Tibial nerve (tissue), 4 donors: Measurements from ENCODE around the gene GOT2. TPM values are rescaled to one million over a fixed set of nuclear protein-coding genes. Genes with fewer than 3 reads are reported as not detected.
"Not testable (repeated sequence)": the region's sequence is repeated elsewhere in the genome, so short reads cannot be mapped to it uniquely, and the experiment has no call there.

ENCODE experiments used
- DNase-seq, 2 donors: peaks; one replicate each; pipeline ENCODE4 v3.0.0-alpha.2; 2019; ENCODE audit warnings: low spot score in 2 of 2
- H3K27ac ChIP-seq, 4 donors: fragments of 200-600 bp; sonication (generic) in 3 of 4; one replicate each; pipeline ENCODE4 v1.5.1; 2017 to 2019; ENCODE audit warnings: mild to moderate bottlenecking in 1 of 4
- H3K27me3 ChIP-seq, 2 donors: fragments of 200-600 bp; sonication (generic) in 1 of 2; one replicate each; pipeline versions ENCODE4 v1.5.1 to v1.6.0; 2017 to 2019
- H3K36me3 ChIP-seq, 3 donors: fragments of 200-600 bp; sonication (generic); one replicate each; pipeline ENCODE4 v1.5.1; 2018 to 2019
- H3K4me1 ChIP-seq, 4 donors: fragments of 200-600 bp; sonication (generic) in 3 of 4; one replicate each; pipeline ENCODE4 v1.5.1; 2017 to 2019
- H3K4me3 ChIP-seq, 4 donors: fragments of 200-600 bp; sonication (generic) in 3 of 4; one replicate each; pipeline ENCODE4 v1.5.1; 2017 to 2019; ENCODE audit warnings: mild to moderate bottlenecking in 1 of 4, moderate library complexity in 1 of 4
- H3K9me3 ChIP-seq, 4 donors: fragments of 200-600 bp; sonication (generic) in 3 of 4; one replicate each; pipeline ENCODE4 v1.5.1; 2017 to 2019
- EP300 ChIP-seq, 2 donors: sonication (generic); formaldehyde crosslinking; IDR thresholded peaks; one replicate each; pipeline ENCODE4 v1.6.1; 2017; ENCODE audit warnings: antibody characterized with exemption in 2 of 2, mild to moderate bottlenecking in 1 of 2
- POLR2A ChIP-seq, 2 donors: fragments of 450-650 bp; IDR thresholded peaks; one replicate each; pipeline ENCODE4 v1.6.1; 2017; ENCODE audit warnings: antibody characterized with exemption in 2 of 2, mild to moderate bottlenecking in 2 of 2, moderate library complexity in 2 of 2
- WGBS, 2 donors: methylation state at CpG; one replicate each; pipeline ENCODE4 v1.1.5; 2018; 5-methylcytosine and 5-hydroxymethylcytosine counted together
- total RNA-seq, 4 donors: library from RNA; depleted of rRNA; stranded (reverse); fragments of >200 nt; gene quantifications; one replicate each; pipeline ENCODE4 v1.1.0, GENCODE V29; 2016
- TF ChIP-seq, protein P1 (sequence below), 5 experiments: fragments of 200-600 bp in 3 of 5; fragments of 450-650 bp in 2 of 5; sonication (generic) in 3 of 5; IDR thresholded peaks; one replicate each; pipeline ENCODE4 v1.5.1; 2016 to 2019; ENCODE audit warnings: antibody characterized with exemption in 5 of 5, mild to moderate bottlenecking in 3 of 5, moderate library complexity in 2 of 5

Gene GOT2
- total RNA-seq, 4 donors from 2014 or later, result 29.7 to 54.2 (median 34.2) TPM

DNA sequence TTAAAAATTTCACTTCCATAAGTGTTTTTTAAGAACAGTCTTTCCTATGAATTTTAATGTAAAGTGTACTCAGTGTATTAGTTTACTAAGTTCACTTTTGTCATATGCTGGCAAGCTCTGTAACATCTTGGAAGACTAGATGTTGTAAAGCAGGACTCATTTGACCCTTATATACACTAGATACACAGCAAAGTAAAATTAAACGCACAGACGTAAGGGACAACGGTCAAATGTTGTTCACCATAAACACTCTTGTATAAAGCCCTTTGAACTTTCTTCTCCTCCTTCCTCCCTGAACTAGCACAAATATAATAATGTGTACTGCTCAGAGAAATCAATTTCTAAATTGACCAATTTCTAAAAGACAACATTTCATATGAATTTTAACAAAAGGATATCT lies 7.0 kb upstream of the GOT2 start:
- DNase-seq, result no peak
- TF ChIP-seq, protein P1, sequence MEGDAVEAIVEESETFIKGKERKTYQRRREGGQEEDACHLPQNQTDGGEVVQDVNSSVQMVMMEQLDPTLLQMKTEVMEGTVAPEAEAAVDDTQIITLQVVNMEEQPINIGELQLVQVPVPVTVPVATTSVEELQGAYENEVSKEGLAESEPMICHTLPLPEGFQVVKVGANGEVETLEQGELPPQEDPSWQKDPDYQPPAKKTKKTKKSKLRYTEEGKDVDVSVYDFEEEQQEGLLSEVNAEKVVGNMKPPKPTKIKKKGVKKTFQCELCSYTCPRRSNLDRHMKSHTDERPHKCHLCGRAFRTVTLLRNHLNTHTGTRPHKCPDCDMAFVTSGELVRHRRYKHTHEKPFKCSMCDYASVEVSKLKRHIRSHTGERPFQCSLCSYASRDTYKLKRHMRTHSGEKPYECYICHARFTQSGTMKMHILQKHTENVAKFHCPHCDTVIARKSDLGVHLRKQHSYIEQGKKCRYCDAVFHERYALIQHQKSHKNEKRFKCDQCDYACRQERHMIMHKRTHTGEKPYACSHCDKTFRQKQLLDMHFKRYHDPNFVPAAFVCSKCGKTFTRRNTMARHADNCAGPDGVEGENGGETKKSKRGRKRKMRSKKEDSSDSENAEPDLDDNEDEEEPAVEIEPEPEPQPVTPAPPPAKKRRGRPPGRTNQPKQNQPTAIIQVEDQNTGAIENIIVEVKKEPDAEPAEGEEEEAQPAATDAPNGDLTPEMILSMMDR (IDR thresholded peaks at IDR 0.05), result no peak
- TF ChIP-seq EP300 (IDR thresholded peaks at IDR 0.05), result no peak
- TF ChIP-seq POLR2A (IDR thresholded peaks at IDR 0.05), result no peak
- H3K27ac ChIP-seq, result no peak overlapping the region
- H3K4me1 ChIP-seq, result no peaks in the 10 kb centered on the region
- H3K27me3 ChIP-seq, result no peaks in the 10 kb centered on the region
- 75 to 78% methylated on average over 3 of the region's 3 CpGs for WGBS, 2 donors
- H3K9me3 ChIP-seq, result no peaks in the 10 kb centered on the region
- no peak overlapping the region for H3K4me3 ChIP-seq
- no peaks in the 10 kb centered on the region for H3K36me3 ChIP-seq

- TF ChIP-seq EP300 (IDR thresholded peaks at IDR 0.05) (no peak), POLR2A (IDR thresholded peaks at IDR 0.05) (no peak)
- TF ChIP-seq, protein P1 (IDR thresholded peaks at IDR 0.05), result no peak
- no peak for DNase-seq
- H3K27me3 ChIP-seq, result no peaks in the 10 kb centered on the region
- no peaks in the 10 kb centered on the region for H3K9me3 ChIP-seq
- H3K4me1 ChIP-seq, result peaks cover 0 to 5% (median 0%) of the 10 kb centered on the region in 4 donors
- 85 to 86% methylated on average over 5 of the region's 5 CpGs for WGBS, 2 donors
- no peak overlapping the region for H3K27ac ChIP-seq
- H3K36me3 ChIP-seq, result no peaks in the 10 kb centered on the region
- no peak overlapping the region for H3K4me3 ChIP-seq
Measured at GRCh38 chr16:58738672-58739296, 4.7 kb upstream of the GOT2 start.

- 88 to 91% methylated on average over 3 of the region's 3 CpGs for WGBS, 2 donors
- not testable (repeated sequence) for DNase-seq, H3K36me3 ChIP-seq, H3K9me3 ChIP-seq, H3K4me3 ChIP-seq, H3K27me3 ChIP-seq, H3K27ac ChIP-seq
- H3K4me1 ChIP-seq, result peaks cover 0 to 26% (median 8%) of the 10 kb centered on the region in 4 donors
Measured at GRCh38 chr16:58736341-58736740, 2.2 kb upstream of the GOT2 start.

DNA sequence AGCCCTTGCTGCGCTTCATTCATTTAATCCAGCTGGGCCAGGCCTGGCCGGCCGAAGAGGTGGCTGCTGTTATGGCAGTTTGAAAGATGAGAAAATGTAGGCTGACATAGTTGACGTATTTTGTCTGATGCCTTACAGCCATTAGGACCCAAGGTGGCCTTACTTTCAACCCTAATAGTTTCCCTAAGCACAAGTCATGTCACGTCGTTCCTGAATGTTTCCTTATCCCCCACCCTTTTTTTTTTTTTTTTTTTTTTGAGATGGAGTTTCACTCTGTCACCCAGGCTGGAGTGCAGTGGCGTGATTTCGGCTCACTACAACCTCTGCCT lies 307 bp upstream of the GOT2 start:
- Histone ChIP-seq H3K4me1 (peaks cover 0 to 26% (median 8%) of the 10 kb centered on the region in 4 donors), H3K4me3 (peak overlapping the region; percentile 59 to 97 (median 78)), H3K9me3 (no peaks in the 10 kb centered on the region), H3K27ac (peak overlapping the region in 3 of 4 donors; percentile 67 to 80 (median 74)), H3K27me3 (no peaks in the 10 kb centered on the region), H3K36me3 (no peaks in the 10 kb centered on the region)
- TF ChIP-seq, protein P1 (IDR thresholded peaks at IDR 0.05), result no peak
- TF ChIP-seq EP300 (IDR thresholded peaks at IDR 0.05), result no peak
- TF ChIP-seq POLR2A (IDR thresholded peaks at IDR 0.05), result no peak
- no peak for DNase-seq
- WGBS, 2 donors, result 34 to 35% methylated on average over 8 of the region's 8 CpGs

GRCh38 chr16:58733248-58733670 lies 857 bp downstream of the GOT2 start:
- TF ChIP-seq POLR2A (IDR thresholded peaks at IDR 0.05), result no peak
- TF ChIP-seq EP300 (IDR thresholded peaks at IDR 0.05), result no peak
- TF ChIP-seq, protein P1 (IDR thresholded peaks at IDR 0.05), result no peak
- H3K27ac ChIP-seq, result peak overlapping the region in 3 of 4 donors; percentile 67 to 80 (median 74)
- peak overlapping the region; percentile 59 to 97 (median 78) for H3K4me3 ChIP-seq
- no peaks in the 10 kb centered on the region for H3K27me3 ChIP-seq
- no peaks in the 10 kb centered on the region for H3K9me3 ChIP-seq
- no peak for DNase-seq
- 2 to 3% methylated on average over 17 to 23 of the region's 23 CpGs for WGBS, 2 donors
- H3K4me1 ChIP-seq, result peaks cover 0 to 26% (median 8%) of the 10 kb centered on the region in 4 donors
- H3K36me3 ChIP-seq, result no peaks in the 10 kb centered on the region
